ENCODE results near the gene ZFPL1. TPM values are rescaled to one million over a fixed set of nuclear protein-coding genes. Genes with fewer than 3 reads are reported as not detected.
A peak's percentile ranks its signal among the peaks of the same experiment; 100 is the strongest.

Gene ZFPL1
- total RNA-seq, 4 donors from 2014 or later: 26.3 to 43.9 (median 33.3) TPM

DNA sequence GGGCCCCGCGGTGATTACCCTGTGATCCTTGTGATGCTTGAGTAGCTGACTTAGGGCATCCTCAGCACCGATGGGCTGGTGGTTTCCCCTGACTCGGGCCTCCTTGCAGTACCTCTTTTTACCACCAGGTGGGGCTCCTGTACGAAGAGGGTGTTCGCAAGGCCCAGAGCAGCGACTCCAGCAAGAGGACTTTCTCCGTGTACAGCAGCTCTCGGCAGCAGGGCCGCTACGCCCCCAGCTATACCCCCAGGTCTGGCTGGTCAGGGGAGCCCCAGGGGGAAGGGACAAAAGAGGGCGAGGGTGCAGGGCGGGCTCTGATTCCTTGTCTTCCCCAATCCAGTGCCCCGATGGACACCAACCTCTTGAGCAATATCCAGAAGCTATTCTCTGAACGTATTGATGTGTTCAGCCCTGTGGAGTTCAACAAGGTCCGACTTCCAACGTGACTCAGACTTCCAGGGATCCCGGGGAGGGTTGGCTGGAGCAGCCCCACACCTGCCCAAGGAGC lies 26.4 kb downstream of the ZFPL1 start:
- Histone ChIP-seq H3K27ac (peak overlapping the region in 3 of 4 donors; percentile 75 to 84 (median 81)), H3K27me3 (no peaks in the 10 kb centered on the region), H3K9me3 (no peaks in the 10 kb centered on the region), H3K4me3 (no peak overlapping the region), H3K4me1 (peaks cover 4 to 47% (median 20%) of the 10 kb centered on the region in 3 donors), H3K36me3 (peaks cover 0 to 52% of the 10 kb centered on the region in 2 donors)
- TF ChIP-seq, protein P1, sequence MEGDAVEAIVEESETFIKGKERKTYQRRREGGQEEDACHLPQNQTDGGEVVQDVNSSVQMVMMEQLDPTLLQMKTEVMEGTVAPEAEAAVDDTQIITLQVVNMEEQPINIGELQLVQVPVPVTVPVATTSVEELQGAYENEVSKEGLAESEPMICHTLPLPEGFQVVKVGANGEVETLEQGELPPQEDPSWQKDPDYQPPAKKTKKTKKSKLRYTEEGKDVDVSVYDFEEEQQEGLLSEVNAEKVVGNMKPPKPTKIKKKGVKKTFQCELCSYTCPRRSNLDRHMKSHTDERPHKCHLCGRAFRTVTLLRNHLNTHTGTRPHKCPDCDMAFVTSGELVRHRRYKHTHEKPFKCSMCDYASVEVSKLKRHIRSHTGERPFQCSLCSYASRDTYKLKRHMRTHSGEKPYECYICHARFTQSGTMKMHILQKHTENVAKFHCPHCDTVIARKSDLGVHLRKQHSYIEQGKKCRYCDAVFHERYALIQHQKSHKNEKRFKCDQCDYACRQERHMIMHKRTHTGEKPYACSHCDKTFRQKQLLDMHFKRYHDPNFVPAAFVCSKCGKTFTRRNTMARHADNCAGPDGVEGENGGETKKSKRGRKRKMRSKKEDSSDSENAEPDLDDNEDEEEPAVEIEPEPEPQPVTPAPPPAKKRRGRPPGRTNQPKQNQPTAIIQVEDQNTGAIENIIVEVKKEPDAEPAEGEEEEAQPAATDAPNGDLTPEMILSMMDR (IDR thresholded peaks at IDR 0.05): peak; percentile 98 to 100 (median 99)
- TF ChIP-seq POLR2AphosphoS5 (IDR thresholded peaks at IDR 0.05): no peak
- ATAC-seq: peak; percentile 30
- 0 to 21% methylated on average over 3 to 6 of the region's 18 CpGs for WGBS, 2 donors (ENCODE audit: low coverage in 1 of 2)

DNA sequence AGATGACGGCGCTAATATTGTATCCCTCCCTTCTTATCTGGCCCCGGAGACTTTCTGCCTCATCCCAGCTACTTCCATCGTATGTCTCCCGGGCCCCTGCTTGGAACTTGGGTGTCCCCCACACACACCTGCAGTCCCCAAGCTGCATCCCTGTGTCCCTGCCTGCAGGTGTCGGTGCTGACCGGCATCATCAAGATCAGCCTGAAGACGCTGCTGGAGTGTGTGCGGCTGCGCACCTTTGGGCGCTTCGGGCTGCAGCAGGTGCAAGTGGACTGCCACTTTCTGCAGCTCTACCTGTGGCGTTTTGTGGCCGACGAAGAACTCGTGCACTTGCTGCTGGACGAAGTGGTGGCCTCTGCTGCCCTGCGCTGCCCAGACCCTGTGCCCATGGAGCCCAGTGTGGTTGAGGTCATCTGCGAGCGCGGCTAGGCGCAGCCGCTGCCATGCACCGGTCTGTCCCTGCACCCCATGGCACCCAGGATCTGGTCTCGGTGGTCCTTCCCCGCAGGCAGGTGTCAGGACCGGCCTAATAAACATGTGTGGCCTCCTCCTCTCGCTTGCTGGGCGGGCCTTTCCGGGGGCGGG lies 27.2 kb downstream of the ZFPL1 start:
- H3K4me3 ChIP-seq: peak overlapping the region in 1 of 2 donors; percentile 56
- H3K27ac ChIP-seq: peak overlapping the region in 3 of 4 donors; percentile 75 to 84 (median 81)
- ATAC-seq: no peak
- no peaks in the 10 kb centered on the region for H3K27me3 ChIP-seq
- H3K4me1 ChIP-seq: peaks cover 4 to 56% (median 25%) of the 10 kb centered on the region in 3 donors
- H3K36me3 ChIP-seq: peaks cover 0 to 52% of the 10 kb centered on the region in 2 donors
- TF ChIP-seq EP300 (IDR thresholded peaks at IDR 0.05): no peak
- TF ChIP-seq, protein P1 (IDR thresholded peaks at IDR 0.05): peak in 1 of 4 experiments; percentile 6
- 65% methylated on average over 6 of the region's 31 CpGs; no CpG with 5 or more reads in 1 of the 2 donors for WGBS, 2 donors (ENCODE audit: low coverage in 1 of 2)
- H3K9me3 ChIP-seq: no peaks in the 10 kb centered on the region

DNA sequence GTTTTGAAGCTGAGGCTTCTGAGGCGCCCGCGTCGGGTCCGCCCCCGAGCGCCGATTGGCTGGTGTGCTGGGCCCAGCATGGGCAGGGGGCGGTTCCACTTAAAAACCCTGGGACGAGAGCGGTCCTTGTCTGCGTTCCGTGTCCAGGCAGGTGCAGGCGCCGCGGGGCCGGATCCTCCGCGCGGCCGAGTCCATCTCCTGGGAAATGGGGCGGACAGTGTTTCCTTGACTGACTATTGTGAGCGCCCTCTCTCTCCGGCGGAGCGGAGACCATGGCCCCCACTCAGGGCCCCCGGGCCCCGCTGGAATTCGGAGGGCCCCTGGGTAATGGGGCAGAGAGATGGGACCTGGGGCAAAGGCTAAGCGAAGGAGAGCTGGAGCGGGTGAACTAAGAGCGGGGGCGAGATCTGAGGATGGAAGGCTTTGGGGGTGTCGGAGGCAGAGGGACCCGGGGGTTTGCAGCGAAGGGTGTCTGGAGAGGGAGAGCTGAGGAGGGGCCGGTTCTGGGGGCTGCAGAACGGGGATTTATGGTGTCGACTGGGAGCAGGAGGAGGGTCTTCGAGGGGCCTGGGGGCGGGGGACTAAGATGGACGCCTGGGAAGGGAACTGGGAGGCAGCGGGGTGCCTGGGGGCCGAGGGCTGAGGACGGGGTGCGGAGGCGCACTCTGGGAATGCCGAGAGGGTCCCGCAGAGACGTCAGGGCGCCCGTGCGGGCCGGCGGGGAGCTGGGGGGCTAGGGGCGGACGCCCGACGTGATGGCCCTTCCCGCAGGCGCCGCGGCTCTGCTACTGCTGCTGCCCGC lies 27.9 kb downstream of the ZFPL1 start, which contains the start of gene TM7SF2:
TM7SF2 (plus strand) TSS at position 129 of the 802 bp plus-strand sequence; CDS start at position 273, 144 bp downstream.
- TF ChIP-seq POLR2A (IDR thresholded peaks at IDR 0.05): peak; percentile 39 to 61
- TF ChIP-seq EP300 (IDR thresholded peaks at IDR 0.05): no peak
- TF ChIP-seq, protein P1 (IDR thresholded peaks at IDR 0.05): peak in 2 of 4 experiments; percentile 1 to 4
- TF ChIP-seq POLR2AphosphoS5 (IDR thresholded peaks at IDR 0.05): peak; percentile 71
- Histone ChIP-seq H3K4me1 (peaks cover 7 to 63% (median 31%) of the 10 kb centered on the region in 3 donors), H3K27ac (peak within 1 kb of the TSS; percentile 44 to 84 (median 78)), H3K4me3 (peak within 1 kb of the TSS; percentile 36 to 56), H3K36me3 (peaks cover 0 to 53% of the 10 kb centered on the region in 2 donors), H3K9me3 (no peaks in the 10 kb centered on the region), H3K27me3 (no peaks in the 10 kb centered on the region)
- 0% methylated on average over 6 to 18 of the region's 64 CpGs for WGBS, 2 donors (ENCODE audit: low coverage in 1 of 2)
- peak; percentile 93 for ATAC-seq

DNA sequence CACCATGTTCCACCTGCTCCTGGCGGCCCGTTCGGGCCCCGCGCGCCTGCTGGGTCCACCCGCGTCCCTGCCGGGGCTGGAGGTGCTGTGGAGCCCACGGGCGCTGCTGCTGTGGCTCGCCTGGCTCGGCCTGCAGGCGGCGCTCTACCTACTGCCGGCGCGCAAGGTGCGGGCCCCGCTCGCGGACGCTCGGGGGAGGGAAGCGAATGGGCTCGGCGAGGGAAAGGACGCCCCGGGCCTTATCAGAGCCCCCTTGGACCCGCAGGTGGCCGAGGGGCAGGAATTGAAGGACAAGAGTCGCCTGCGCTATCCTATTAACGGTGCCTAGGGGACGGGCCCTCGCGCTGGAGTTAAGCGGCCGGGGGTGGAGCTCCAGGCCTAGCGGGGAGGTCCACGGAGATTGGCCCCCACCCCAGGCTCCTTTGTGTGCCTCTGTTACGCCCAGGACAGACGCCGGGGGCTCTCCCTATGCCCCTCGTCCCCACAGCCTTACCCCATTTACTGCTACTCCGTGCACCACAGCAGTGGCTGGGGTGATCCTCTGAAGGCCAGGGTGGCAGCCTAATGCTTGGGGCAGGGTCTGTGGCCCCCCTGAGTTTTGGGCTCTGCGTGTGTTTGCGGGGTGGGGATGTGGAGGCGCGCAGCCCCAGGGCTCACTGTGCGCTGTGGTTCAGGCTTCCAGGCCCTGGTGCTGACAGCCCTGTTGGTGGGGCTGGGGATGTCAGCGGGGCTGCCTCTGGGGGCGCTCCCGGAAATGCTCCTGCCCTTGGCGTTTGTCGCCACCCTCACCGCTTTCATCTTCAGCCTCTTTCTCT lies 28.7 kb downstream of the ZFPL1 start:
- peaks cover 0 to 45% of the 10 kb centered on the region in 2 donors for H3K36me3 ChIP-seq
- H3K27me3 ChIP-seq: no peaks in the 10 kb centered on the region
- no peaks in the 10 kb centered on the region for H3K9me3 ChIP-seq
- TF ChIP-seq, protein P1 (IDR thresholded peaks at IDR 0.05): peak in 3 of 4 experiments; percentile 89 to 94 (median 93)
- TF ChIP-seq POLR2A (IDR thresholded peaks at IDR 0.05): no peak
- TF ChIP-seq POLR2AphosphoS5 (IDR thresholded peaks at IDR 0.05): peak; percentile 36
- TF ChIP-seq EP300 (IDR thresholded peaks at IDR 0.05): no peak
- peak overlapping the region; percentile 36 to 56 for H3K4me3 ChIP-seq
- peak; percentile 56 for ATAC-seq
- H3K4me1 ChIP-seq: peaks cover 7 to 66% (median 31%) of the 10 kb centered on the region in 3 donors
- peak overlapping the region in 3 of 4 donors; percentile 75 to 84 (median 81) for H3K27ac ChIP-seq
- no CpG with 5 or more reads among the region's 57 CpGs for WGBS, 2 donors (ENCODE audit: low coverage in 1 of 2)

Data from gastroesophageal sphincter (tissue), 4 donors.